ENCODE results near the gene GLOD5. TPM values are rescaled to one million over a fixed set of nuclear protein-coding genes. Genes with fewer than 3 reads are reported as not detected.
A peak's percentile ranks its signal among the peaks of the same experiment; 100 is the strongest.

The GLOD5 gene
- total and polyA plus RNA-seq, 9 of the 15 experiments (the other 6 are each of a cell fraction or from before 2014, with no cell fraction given), result 0.27 to 4.4 (median 2.2) TPM

- TF ChIP-seq MLX (CRISPR knock-in tag; conservative IDR thresholded peaks at IDR 0.05) (no peak), PTBP1 (IDR thresholded peaks at IDR 0.05; ENCODE audit: low read depth, low read length) (peak; percentile 87; the same call in 1 of the 2 replicates), ZNF639 (CRISPR knock-in tag; conservative IDR thresholded peaks at IDR 0.05 in 1 of 2, IDR thresholded peaks at IDR 0.05 in 1 of 2) (0 out of 4 replicates have a peak, but pooled peaks of 1 of the 2 experiments have one; percentile 37), DMBX1 (CRISPR knock-in tag; IDR thresholded peaks at IDR 0.05; ENCODE audit: borderline replicate concordance) (peak; percentile 75; the same call in 1 of the 2 replicates), ATF6 (CRISPR knock-in tag; IDR thresholded peaks at IDR 0.05) (no peak; the same call in 1 of the 2 replicates), ZNF583 (CRISPR knock-in tag; IDR thresholded peaks at IDR 0.05) (peak; percentile 82; the same call in 1 of the 2 replicates), LARP7 (IDR thresholded peaks at IDR 0.05) (peak; percentile 90), ZNF407 (IDR thresholded peaks at IDR 0.05; ENCODE audit: low read depth) (peak; percentile 33; the same call in 1 of the 2 replicates), STAT5A (IDR thresholded peaks at IDR 0.05; ENCODE audit: borderline replicate concordance, low read length) (0 out of 2 replicates have a peak, but pooled peaks have one; percentile 17), FOXA1 (IDR thresholded peaks at IDR 0.05; ENCODE audit: borderline replicate concordance) (no peak), ZNF24 (IDR thresholded peaks at IDR 0.05) (peak; percentile 32; the same call in 1 of the 2 replicates), HDAC2 (IDR thresholded peaks at IDR 0.05) (peak; percentile 95), EHMT2 (IDR thresholded peaks at IDR 0.05) (peak; percentile 34; the same call in 1 of the 2 replicates)
Measured at GRCh38 chrX:48785540-48786214, 24.1 kb downstream of the GLOD5 start (continued).
